H9 (cell line): ENCODE measurements around the gene RMRP. TPM values are rescaled to one million over a fixed set of nuclear protein-coding genes. Genes with fewer than 3 reads are reported as not detected.

Experiments
- DNase-seq: peaks from one replicate; pipeline ENCODE4 v3.0.0-alpha.2; 2017
- H2AFZ ChIP-seq: one replicate; pipeline ENCODE4 v1.6.1; 2013; ENCODE audit warnings: mild to moderate bottlenecking, low read length, control low read depth, moderate library complexity
- H2AK5ac ChIP-seq: 2 replicates; pipeline ENCODE4 v1.6.1; 2013; ENCODE audit warnings: low read length, control low read depth, mixed read lengths; ENCODE audit not compliant: insufficient read length
- H2BK120ac ChIP-seq: one replicate; pipeline ENCODE4 v1.6.1; 2013; ENCODE audit warnings: low read depth, mild to moderate bottlenecking, low read length, control low read depth, inconsistent platforms; ENCODE audit not compliant: poor library complexity, severe bottlenecking
- H2BK12ac ChIP-seq: 2 replicates; pipeline ENCODE4 v1.6.1; 2013; ENCODE audit warnings: low read length, control low read depth, mixed read lengths, low read depth; ENCODE audit not compliant: insufficient read length
- H2BK15ac ChIP-seq: 2 replicates; pipeline ENCODE4 v1.6.1; 2013; ENCODE audit warnings: low read depth, low read length, control low read depth
- H2BK20ac ChIP-seq: one replicate; pipeline ENCODE4 v1.6.1; 2013; ENCODE audit warnings: low read depth, mild to moderate bottlenecking, low read length, control low read depth, inconsistent platforms; ENCODE audit not compliant: poor library complexity, severe bottlenecking
- H2BK5ac ChIP-seq: 2 replicates; pipeline ENCODE4 v1.6.1; 2013; ENCODE audit warnings: low read length, control low read depth, mixed read lengths; ENCODE audit not compliant: insufficient read length
- H3K14ac ChIP-seq: 2 replicates; pipeline ENCODE4 v1.6.1; 2013; ENCODE audit warnings: low read length, control low read depth; ENCODE audit not compliant: insufficient read depth
- H3K18ac ChIP-seq: 2 replicates; pipeline ENCODE4 v1.6.1; 2013; ENCODE audit warnings: low read depth, mild to moderate bottlenecking, mixed read lengths, low read length, control low read depth; ENCODE audit not compliant: insufficient read length
- H3K23ac ChIP-seq: 2 replicates; pipeline ENCODE4 v1.6.1; 2013; ENCODE audit warnings: low read length, control low read depth, mixed read lengths, low read depth; ENCODE audit not compliant: insufficient read length
- H3K23me2 ChIP-seq: 2 replicates; pipeline ENCODE4 v1.6.1; 2013; ENCODE audit warnings: low read depth, mild to moderate bottlenecking, mixed read lengths, low read length, control low read depth; ENCODE audit not compliant: insufficient read length, poor library complexity, severe bottlenecking
- H3K27ac ChIP-seq: 2 replicates; pipeline ENCODE4 v1.5.1; 2013; ENCODE audit warnings: low read length, control low read depth, mixed read lengths, low read depth; ENCODE audit not compliant: insufficient read length
- H3K27me3 ChIP-seq: 2 replicates; pipeline ENCODE4 v1.6.1; 2013; ENCODE audit warnings: low read length, control low read depth, inconsistent platforms; ENCODE audit not compliant: insufficient read depth
- H3K4ac ChIP-seq: 2 replicates; pipeline ENCODE4 v1.6.1; 2013; ENCODE audit warnings: low read depth, mild to moderate bottlenecking, control low read depth, inconsistent platforms, low read length, moderate library complexity
- H3K4me1 ChIP-seq: 2 replicates; pipeline ENCODE4 v1.6.1; 2013; ENCODE audit warnings: low read length, control low read depth, inconsistent platforms; ENCODE audit not compliant: insufficient read depth
- H3K4me2 ChIP-seq: 2 replicates; pipeline ENCODE4 v1.6.1; 2013; ENCODE audit warnings: low read length, control low read depth, mixed read lengths; ENCODE audit not compliant: insufficient read length, insufficient read depth
- H3K56ac ChIP-seq: 2 replicates; pipeline ENCODE4 v1.6.1; 2013; ENCODE audit warnings: low read depth, mild to moderate bottlenecking, mixed read lengths, low read length, control low read depth; ENCODE audit not compliant: insufficient read length
- H3K79me1 ChIP-seq: 2 replicates; pipeline ENCODE4 v1.6.1; 2013; ENCODE audit warnings: low read depth, mild to moderate bottlenecking, moderate library complexity, low read length, control low read depth, inconsistent platforms; ENCODE audit not compliant: insufficient read depth, poor library complexity, severe bottlenecking
- H3K79me2 ChIP-seq: 2 replicates; pipeline ENCODE4 v1.6.1; 2013; ENCODE audit warnings: low read length, control low read depth, inconsistent platforms; ENCODE audit not compliant: insufficient read depth
- H3K9ac ChIP-seq: 2 replicates; pipeline ENCODE4 v1.6.1; 2013; ENCODE audit warnings: low read length, control low read depth, mixed read lengths; ENCODE audit not compliant: insufficient read length; ENCODE audit errors: extremely low read depth
- H3K9me3 ChIP-seq: one replicate; pipeline ENCODE4 v1.6.1; 2013; ENCODE audit warnings: low read depth, low read length, inconsistent platforms; ENCODE audit not compliant: control insufficient read depth
- H3T11ph ChIP-seq: one replicate; pipeline ENCODE4 v1.6.1; 2013; ENCODE audit warnings: mild to moderate bottlenecking, low read length, control low read depth, inconsistent platforms
- H4K20me1 ChIP-seq: one replicate; pipeline ENCODE4 v1.6.1; 2013; ENCODE audit not compliant: control insufficient read depth, insufficient read length, insufficient read depth
- H4K5ac ChIP-seq: 2 replicates; pipeline ENCODE4 v1.6.1; 2013; ENCODE audit warnings: low read depth, mild to moderate bottlenecking, mixed read lengths, low read length, control low read depth; ENCODE audit not compliant: insufficient read length
- H4K8ac ChIP-seq: replicated peaks from 2 replicates; pipeline ENCODE4 v1.6.1; 2013; ENCODE audit warnings: low read length, control low read depth, mixed read lengths, low read depth; ENCODE audit not compliant: insufficient read length
- H4K91ac ChIP-seq: 2 replicates; pipeline ENCODE4 v1.6.1; 2013; ENCODE audit warnings: low read depth, mild to moderate bottlenecking, moderate library complexity, mixed read lengths, low read length, control low read depth; ENCODE audit not compliant: insufficient read length
- H3K27ac Mint-ChIP-seq, 3 experiments: 2 replicates in 2 of 3; 3 replicates in 1 of 3; pipeline ENCODE4 v1.8.0; 2020 to 2021; ENCODE audit warnings: mixed read lengths in 3 of 3, mild to moderate bottlenecking in 1 of 3, moderate library complexity in 1 of 3
- H3K27me3 Mint-ChIP-seq: 2 replicates; pipeline ENCODE4 v1.8.0; 2021; ENCODE audit warnings: low read depth, mild to moderate bottlenecking, moderate library complexity, mixed read lengths
- H3K36me3 Mint-ChIP-seq, 3 experiments: 2 replicates in 2 of 3; 3 replicates in 1 of 3; pipeline ENCODE4 v1.8.0; 2020 to 2021; ENCODE audit warnings: low read depth in 3 of 3, mixed read lengths in 3 of 3; ENCODE audit not compliant: insufficient read depth in 1 of 3
- H3K4me1 Mint-ChIP-seq, 2 experiments: 2 replicates each; pipeline ENCODE4 v1.8.0; 2020; ENCODE audit warnings: mixed read lengths in 2 of 2
- H3K4me3 Mint-ChIP-seq, 2 experiments: 2 replicates in 1 of 2; 3 replicates in 1 of 2; pipeline ENCODE4 v1.8.0; 2020 to 2021; ENCODE audit warnings: mild to moderate bottlenecking in 2 of 2, mixed read lengths in 2 of 2, moderate library complexity in 1 of 2
- H3K9me3 Mint-ChIP-seq, 2 experiments: 2 replicates in 1 of 2; 3 replicates in 1 of 2; pipeline ENCODE4 v1.8.0; 2020; ENCODE audit warnings: mild to moderate bottlenecking in 2 of 2, mixed read lengths in 2 of 2, moderate library complexity in 1 of 2
- WGBS: extraction: QIAGEN DNeasy Blood & Tissue Kit; methylation state at CpG from one replicate; pipeline ENCODE4 v1.1.7; 2013; ENCODE audit warnings: missing lambda C conversion rate, low lambda C conversion rate, mixed read lengths; ENCODE audit not compliant: insufficient read length; ENCODE audit errors: extremely low coverage; 5-methylcytosine and 5-hydroxymethylcytosine counted together
- total RNA-seq: library from RNA; stranded (reverse); gene quantifications from 2 replicates; pipeline ENCODE4 v1.2.1, GENCODE V29; 2021
- TF ChIP-seq, protein P1 (sequence below): fragments of 200-600 bp; sonication (generic); conservative IDR thresholded peaks from 3 replicates; pipeline ENCODE4 v1.8.0; 2021; ENCODE audit warnings: antibody characterized with exemption, mild to moderate bottlenecking

RMRP gene
- total RNA-seq, 1 experiment from 2014 or later, result 18,417 TPM

DNA sequence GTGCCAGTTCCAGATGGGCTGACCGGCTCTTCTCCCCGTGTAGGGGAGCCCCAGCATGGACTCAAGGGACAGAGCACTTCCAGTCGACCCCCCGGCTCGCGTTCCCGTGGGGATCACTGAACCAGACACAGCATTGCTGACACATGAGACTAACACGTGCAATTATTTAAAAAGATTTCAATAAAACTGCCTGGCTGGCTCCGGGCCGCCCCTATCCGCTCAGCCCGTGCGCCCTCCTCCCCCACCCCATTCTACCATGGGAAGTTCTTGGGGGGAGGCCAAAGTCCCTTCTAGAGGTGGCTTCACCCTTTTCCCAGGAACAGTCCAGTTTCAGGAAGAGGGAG lies 48.0 kb downstream of the RMRP start:
- H2BK20ac ChIP-seq, result no peak overlapping the region
- H3K4me3 Mint-ChIP-seq, result no peak overlapping the region
- H3T11ph ChIP-seq, result no peak overlapping the region
- H3K27ac ChIP-seq, result no peak overlapping the region
- no peak for DNase-seq
- H3K9me3 Mint-ChIP-seq, result no peaks in the 10 kb centered on the region; a peak in 2 of 5 replicates
- peaks cover 4% of the 10 kb centered on the region for H3K27me3 Mint-ChIP-seq
- H3K14ac ChIP-seq, result no peak overlapping the region
- H3K18ac ChIP-seq, result no peak overlapping the region
- no peak overlapping the region for H2BK120ac ChIP-seq
- no peak overlapping the region for H4K91ac ChIP-seq
- H3K4me1 Mint-ChIP-seq, result peaks cover 3 to 8% of the 10 kb centered on the region in 2 experiments; a peak in 3 of 4 replicates
- no peak overlapping the region for H2AK5ac ChIP-seq
- H3K23ac ChIP-seq, result no peak overlapping the region
- no peak overlapping the region for H3K9ac ChIP-seq
- H3K4me2 ChIP-seq, result no peak overlapping the region
- H3K23me2 ChIP-seq, result peaks cover 8% of the 10 kb centered on the region
- H4K8ac ChIP-seq, result no peak overlapping the region
- no peak overlapping the region for H3K27ac Mint-ChIP-seq
- no peaks in the 10 kb centered on the region for H3K79me1 ChIP-seq
- H3K9me3 ChIP-seq, result no peaks in the 10 kb centered on the region
- H3K4me1 ChIP-seq, result no peaks in the 10 kb centered on the region
- H2BK5ac ChIP-seq, result no peak overlapping the region
- no CpG with 5 or more reads among the region's 13 CpGs for WGBS
- H2BK15ac ChIP-seq, result no peak overlapping the region
- TF ChIP-seq, protein P1, sequence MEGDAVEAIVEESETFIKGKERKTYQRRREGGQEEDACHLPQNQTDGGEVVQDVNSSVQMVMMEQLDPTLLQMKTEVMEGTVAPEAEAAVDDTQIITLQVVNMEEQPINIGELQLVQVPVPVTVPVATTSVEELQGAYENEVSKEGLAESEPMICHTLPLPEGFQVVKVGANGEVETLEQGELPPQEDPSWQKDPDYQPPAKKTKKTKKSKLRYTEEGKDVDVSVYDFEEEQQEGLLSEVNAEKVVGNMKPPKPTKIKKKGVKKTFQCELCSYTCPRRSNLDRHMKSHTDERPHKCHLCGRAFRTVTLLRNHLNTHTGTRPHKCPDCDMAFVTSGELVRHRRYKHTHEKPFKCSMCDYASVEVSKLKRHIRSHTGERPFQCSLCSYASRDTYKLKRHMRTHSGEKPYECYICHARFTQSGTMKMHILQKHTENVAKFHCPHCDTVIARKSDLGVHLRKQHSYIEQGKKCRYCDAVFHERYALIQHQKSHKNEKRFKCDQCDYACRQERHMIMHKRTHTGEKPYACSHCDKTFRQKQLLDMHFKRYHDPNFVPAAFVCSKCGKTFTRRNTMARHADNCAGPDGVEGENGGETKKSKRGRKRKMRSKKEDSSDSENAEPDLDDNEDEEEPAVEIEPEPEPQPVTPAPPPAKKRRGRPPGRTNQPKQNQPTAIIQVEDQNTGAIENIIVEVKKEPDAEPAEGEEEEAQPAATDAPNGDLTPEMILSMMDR, result no peak
- H4K20me1 ChIP-seq, result no peaks in the 10 kb centered on the region
- H3K79me2 ChIP-seq, result no peaks in the 10 kb centered on the region
- 0 out of 2 replicates have a peak, but pooled peaks cover under 1% of the 10 kb centered on the region for H3K27me3 ChIP-seq
- no peak overlapping the region for H2BK12ac ChIP-seq
- no peak overlapping the region for H3K56ac ChIP-seq
- peaks cover 9 to 25% (median 21%) of the 10 kb centered on the region in 3 experiments; a peak in 6 of 7 replicates for H3K36me3 Mint-ChIP-seq
- no peak overlapping the region for H4K5ac ChIP-seq
- H3K4ac ChIP-seq, result no peak overlapping the region
- no peak overlapping the region for H2AFZ ChIP-seq
